Measurements from ENCODE around the gene RPUSD1. TPM values are rescaled to one million over a fixed set of nuclear protein-coding genes. Genes with fewer than 3 reads are reported as not detected.

The RPUSD1 gene
- total RNA-seq, 1 experiment from 2014 or later = 45.1 TPM

DNA sequence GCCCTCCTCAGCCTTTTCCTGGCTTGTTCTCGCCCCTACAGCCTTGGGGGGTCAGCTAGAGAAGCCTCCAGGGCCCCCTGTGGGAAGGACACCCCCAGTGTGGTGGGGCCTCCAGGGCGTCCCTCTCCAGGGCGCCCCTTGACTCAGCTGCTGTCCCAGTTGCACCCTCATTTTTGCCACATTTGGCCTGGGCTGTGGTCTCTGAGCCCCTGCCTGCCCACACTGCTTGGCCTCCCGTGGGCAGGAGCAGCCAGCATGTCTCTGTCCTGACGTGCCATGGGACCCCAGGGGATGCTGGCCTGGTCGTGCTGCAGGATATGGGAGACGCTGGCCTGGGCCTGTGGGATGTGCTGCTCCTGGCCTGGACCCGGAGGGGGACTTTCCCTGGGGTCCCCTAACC is 5.2 kb upstream of the RPUSD1 start:
- peaks cover 21% of the 10 kb centered on the region for H3K36me3 Mint-ChIP-seq
- no peaks in the 10 kb centered on the region for H3K27me3 Mint-ChIP-seq (ENCODE audit: low read depth)
- no peak overlapping the region for H3K27ac Mint-ChIP-seq
- no peak for ATAC-seq
- no peak overlapping the region for H3K4me3 Mint-ChIP-seq
- no peaks in the 10 kb centered on the region for H3K9me3 Mint-ChIP-seq
- CTCF ChIA-PET = no interaction called here
- no peak for TF ChIP-seq NR3C1 (CRISPR knock-in tag; conservative IDR thresholded peaks at IDR 0.05; ENCODE audit: low read depth)
- no peak for TF ChIP-seq SP1 (CRISPR knock-in tag; conservative IDR thresholded peaks at IDR 0.05)
- no peak for TF ChIP-seq NR1H2 (CRISPR knock-in tag; IDR thresholded peaks at IDR 0.05)
- TF ChIP-seq, protein P1, sequence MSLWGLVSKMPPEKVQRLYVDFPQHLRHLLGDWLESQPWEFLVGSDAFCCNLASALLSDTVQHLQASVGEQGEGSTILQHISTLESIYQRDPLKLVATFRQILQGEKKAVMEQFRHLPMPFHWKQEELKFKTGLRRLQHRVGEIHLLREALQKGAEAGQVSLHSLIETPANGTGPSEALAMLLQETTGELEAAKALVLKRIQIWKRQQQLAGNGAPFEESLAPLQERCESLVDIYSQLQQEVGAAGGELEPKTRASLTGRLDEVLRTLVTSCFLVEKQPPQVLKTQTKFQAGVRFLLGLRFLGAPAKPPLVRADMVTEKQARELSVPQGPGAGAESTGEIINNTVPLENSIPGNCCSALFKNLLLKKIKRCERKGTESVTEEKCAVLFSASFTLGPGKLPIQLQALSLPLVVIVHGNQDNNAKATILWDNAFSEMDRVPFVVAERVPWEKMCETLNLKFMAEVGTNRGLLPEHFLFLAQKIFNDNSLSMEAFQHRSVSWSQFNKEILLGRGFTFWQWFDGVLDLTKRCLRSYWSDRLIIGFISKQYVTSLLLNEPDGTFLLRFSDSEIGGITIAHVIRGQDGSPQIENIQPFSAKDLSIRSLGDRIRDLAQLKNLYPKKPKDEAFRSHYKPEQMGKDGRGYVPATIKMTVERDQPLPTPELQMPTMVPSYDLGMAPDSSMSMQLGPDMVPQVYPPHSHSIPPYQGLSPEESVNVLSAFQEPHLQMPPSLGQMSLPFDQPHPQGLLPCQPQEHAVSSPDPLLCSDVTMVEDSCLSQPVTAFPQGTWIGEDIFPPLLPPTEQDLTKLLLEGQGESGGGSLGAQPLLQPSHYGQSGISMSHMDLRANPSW (CRISPR knock-in tag; conservative IDR thresholded peaks at IDR 0.05; ENCODE audit: low read depth) = no peak
- no peak for TF ChIP-seq FOXP1 (CRISPR knock-in tag; IDR thresholded peaks at IDR 0.05; ENCODE audit: borderline replicate concordance)
- TF ChIP-seq, protein P2, sequence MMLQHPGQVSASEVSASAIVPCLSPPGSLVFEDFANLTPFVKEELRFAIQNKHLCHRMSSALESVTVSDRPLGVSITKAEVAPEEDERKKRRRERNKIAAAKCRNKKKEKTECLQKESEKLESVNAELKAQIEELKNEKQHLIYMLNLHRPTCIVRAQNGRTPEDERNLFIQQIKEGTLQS (CRISPR knock-in tag; conservative IDR thresholded peaks at IDR 0.05) = no peak
- TF ChIP-seq, protein P3, sequence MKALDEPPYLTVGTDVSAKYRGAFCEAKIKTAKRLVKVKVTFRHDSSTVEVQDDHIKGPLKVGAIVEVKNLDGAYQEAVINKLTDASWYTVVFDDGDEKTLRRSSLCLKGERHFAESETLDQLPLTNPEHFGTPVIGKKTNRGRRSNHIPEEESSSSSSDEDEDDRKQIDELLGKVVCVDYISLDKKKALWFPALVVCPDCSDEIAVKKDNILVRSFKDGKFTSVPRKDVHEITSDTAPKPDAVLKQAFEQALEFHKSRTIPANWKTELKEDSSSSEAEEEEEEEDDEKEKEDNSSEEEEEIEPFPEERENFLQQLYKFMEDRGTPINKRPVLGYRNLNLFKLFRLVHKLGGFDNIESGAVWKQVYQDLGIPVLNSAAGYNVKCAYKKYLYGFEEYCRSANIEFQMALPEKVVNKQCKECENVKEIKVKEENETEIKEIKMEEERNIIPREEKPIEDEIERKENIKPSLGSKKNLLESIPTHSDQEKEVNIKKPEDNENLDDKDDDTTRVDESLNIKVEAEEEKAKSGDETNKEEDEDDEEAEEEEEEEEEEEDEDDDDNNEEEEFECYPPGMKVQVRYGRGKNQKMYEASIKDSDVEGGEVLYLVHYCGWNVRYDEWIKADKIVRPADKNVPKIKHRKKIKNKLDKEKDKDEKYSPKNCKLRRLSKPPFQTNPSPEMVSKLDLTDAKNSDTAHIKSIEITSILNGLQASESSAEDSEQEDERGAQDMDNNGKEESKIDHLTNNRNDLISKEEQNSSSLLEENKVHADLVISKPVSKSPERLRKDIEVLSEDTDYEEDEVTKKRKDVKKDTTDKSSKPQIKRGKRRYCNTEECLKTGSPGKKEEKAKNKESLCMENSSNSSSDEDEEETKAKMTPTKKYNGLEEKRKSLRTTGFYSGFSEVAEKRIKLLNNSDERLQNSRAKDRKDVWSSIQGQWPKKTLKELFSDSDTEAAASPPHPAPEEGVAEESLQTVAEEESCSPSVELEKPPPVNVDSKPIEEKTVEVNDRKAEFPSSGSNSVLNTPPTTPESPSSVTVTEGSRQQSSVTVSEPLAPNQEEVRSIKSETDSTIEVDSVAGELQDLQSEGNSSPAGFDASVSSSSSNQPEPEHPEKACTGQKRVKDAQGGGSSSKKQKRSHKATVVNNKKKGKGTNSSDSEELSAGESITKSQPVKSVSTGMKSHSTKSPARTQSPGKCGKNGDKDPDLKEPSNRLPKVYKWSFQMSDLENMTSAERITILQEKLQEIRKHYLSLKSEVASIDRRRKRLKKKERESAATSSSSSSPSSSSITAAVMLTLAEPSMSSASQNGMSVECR (CRISPR knock-in tag; IDR thresholded peaks at IDR 0.05; ENCODE audit: borderline replicate concordance) = no peak
- TF ChIP-seq ZNF138 (CRISPR knock-in tag; conservative IDR thresholded peaks at IDR 0.05) = no peak
- TF ChIP-seq, protein P4, sequence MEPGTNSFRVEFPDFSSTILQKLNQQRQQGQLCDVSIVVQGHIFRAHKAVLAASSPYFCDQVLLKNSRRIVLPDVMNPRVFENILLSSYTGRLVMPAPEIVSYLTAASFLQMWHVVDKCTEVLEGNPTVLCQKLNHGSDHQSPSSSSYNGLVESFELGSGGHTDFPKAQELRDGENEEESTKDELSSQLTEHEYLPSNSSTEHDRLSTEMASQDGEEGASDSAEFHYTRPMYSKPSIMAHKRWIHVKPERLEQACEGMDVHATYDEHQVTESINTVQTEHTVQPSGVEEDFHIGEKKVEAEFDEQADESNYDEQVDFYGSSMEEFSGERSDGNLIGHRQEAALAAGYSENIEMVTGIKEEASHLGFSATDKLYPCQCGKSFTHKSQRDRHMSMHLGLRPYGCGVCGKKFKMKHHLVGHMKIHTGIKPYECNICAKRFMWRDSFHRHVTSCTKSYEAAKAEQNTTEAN (CRISPR knock-in tag; IDR thresholded peaks at IDR 0.05) = no peak
- TF ChIP-seq ZNF232 (CRISPR knock-in tag; IDR thresholded peaks at IDR 0.05) = no peak
- no peak for TF ChIP-seq JUN (CRISPR knock-in tag; IDR thresholded peaks at IDR 0.05)
- TF ChIP-seq PRRX2 (CRISPR knock-in tag; IDR thresholded peaks at IDR 0.05) = no peak
- no peak for TF ChIP-seq FOXK1 (CRISPR knock-in tag; IDR thresholded peaks at IDR 0.05)
- no peak for TF ChIP-seq KAT7 (CRISPR knock-in tag; IDR thresholded peaks at IDR 0.05; ENCODE audit: borderline replicate concordance)
- POLR2A ChIA-PET = no interaction called here
- DNase-seq (ENCODE audit: low spot score) = no peak
- H3K4me1 Mint-ChIP-seq = no peaks in the 10 kb centered on the region

DNA sequence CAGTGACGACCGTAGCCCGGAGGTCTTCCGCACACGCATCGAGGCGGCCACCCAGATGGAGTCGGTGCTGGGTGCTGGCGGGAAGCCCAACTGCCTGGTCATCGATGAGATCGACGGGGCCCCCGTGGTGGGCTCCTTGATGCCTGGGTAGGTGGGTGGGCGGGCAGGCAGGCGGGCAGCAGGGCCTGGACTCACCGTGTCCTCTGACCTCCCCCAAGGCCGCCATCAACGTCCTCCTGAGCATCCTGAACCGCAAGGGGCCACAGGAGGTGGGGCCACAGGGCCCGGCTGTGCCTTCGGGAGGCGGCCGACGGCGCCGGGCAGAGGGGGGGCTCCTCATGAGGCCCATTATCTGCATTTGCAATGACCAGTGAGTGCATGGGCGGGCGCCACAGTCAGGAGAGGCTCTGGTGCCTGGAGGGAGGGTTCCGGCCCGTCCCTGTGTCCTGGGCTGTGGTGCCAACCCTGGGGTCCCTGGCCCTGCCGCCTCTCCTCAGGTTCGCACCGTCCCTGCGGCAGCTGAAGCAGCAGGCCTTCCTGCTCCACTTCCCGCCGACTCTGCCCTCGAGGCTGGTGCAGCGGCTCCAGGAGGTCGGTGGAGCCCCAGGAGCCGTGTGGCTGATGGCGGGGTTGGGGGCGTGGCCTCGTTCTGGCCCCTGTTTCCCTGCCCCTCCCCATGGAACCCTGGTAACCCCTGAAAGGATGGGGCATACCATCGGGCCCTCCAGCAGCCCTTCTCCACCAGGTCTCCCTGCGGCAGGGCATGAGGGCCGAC is 4.2 kb upstream of the RPUSD1 start:
- CTCF ChIA-PET = no interaction called here
- no peak for ATAC-seq
- H3K4me1 Mint-ChIP-seq = no peaks in the 10 kb centered on the region

More for the DNA sequence above, 4.2 kb upstream of the RPUSD1 start:
- H3K4me3 Mint-ChIP-seq = no peak overlapping the region
- peaks cover 16% of the 10 kb centered on the region for H3K36me3 Mint-ChIP-seq
- DNase-seq (ENCODE audit: low spot score) = no peak
- POLR2A ChIA-PET = no interaction called here
- TF ChIP-seq, protein P4 (CRISPR knock-in tag; IDR thresholded peaks at IDR 0.05) = no peak
- TF ChIP-seq HMGA2 (CRISPR knock-in tag; IDR thresholded peaks at IDR 0.05) (no peak), NFE2L1 (CRISPR knock-in tag; IDR thresholded peaks at IDR 0.05) (no peak), GTF2I (CRISPR knock-in tag; conservative IDR thresholded peaks at IDR 0.05) (no peak), NR1H2 (CRISPR knock-in tag; IDR thresholded peaks at IDR 0.05) (no peak), FOXJ3 (CRISPR knock-in tag; IDR thresholded peaks at IDR 0.05; ENCODE audit: borderline replicate concordance) (no peak), ZNF671 (CRISPR knock-in tag; IDR thresholded peaks at IDR 0.05) (no peak), ZBTB21 (CRISPR knock-in tag; IDR thresholded peaks at IDR 0.05; ENCODE audit: borderline replicate concordance) (no peak)
- TF ChIP-seq, protein P5, sequence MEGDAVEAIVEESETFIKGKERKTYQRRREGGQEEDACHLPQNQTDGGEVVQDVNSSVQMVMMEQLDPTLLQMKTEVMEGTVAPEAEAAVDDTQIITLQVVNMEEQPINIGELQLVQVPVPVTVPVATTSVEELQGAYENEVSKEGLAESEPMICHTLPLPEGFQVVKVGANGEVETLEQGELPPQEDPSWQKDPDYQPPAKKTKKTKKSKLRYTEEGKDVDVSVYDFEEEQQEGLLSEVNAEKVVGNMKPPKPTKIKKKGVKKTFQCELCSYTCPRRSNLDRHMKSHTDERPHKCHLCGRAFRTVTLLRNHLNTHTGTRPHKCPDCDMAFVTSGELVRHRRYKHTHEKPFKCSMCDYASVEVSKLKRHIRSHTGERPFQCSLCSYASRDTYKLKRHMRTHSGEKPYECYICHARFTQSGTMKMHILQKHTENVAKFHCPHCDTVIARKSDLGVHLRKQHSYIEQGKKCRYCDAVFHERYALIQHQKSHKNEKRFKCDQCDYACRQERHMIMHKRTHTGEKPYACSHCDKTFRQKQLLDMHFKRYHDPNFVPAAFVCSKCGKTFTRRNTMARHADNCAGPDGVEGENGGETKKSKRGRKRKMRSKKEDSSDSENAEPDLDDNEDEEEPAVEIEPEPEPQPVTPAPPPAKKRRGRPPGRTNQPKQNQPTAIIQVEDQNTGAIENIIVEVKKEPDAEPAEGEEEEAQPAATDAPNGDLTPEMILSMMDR (IDR thresholded peaks at IDR 0.05) = no peak
- no peaks in the 10 kb centered on the region for H3K27me3 Mint-ChIP-seq (ENCODE audit: low read depth)
- no peaks in the 10 kb centered on the region for H3K9me3 Mint-ChIP-seq
- no peak overlapping the region for H3K27ac Mint-ChIP-seq
